ENCODE data around the gene IGF1R. TPM values are rescaled to one million over a fixed set of nuclear protein-coding genes. Genes with fewer than 3 reads are reported as not detected.

Gene IGF1R
- polyA plus RNA-seq, 1 experiment = 36.2 TPM

- TF ChIP-seq CTCF (IDR thresholded peaks at IDR 0.05; ENCODE audit: insufficient read depth, low read depth, low read length) = no peak
- Histone ChIP-seq H3K27me3 (ENCODE audit: control insufficient read depth, insufficient read depth, low read length) (no peaks in the 10 kb centered on the region), H3K36me3 (ENCODE audit: control insufficient read depth, insufficient read depth, low read length) (no peaks in the 10 kb centered on the region; the same call in 1 of the 2 replicates), H3K4me3 (ENCODE audit: low read depth, low read length) (no peak overlapping the region)
- DNase-seq (ENCODE audit: low read depth) = no peak
- ChIA-PET CTCF (interaction anchor here (1.5 kb wide), 1 partner anchor 14 kb away, joined by 3 read pairs; no protein-coding TSS in a partner anchor), POLR2A (no interaction called here)
Measured at GRCh38 chr15:98692213-98692612, 43.9 kb downstream of the IGF1R start.

GRCh38 chr15:98694161-98694560, 45.8 kb downstream of the IGF1R start:
- no peaks in the 10 kb centered on the region; the same call in 1 of the 2 replicates for H3K36me3 ChIP-seq (ENCODE audit: control insufficient read depth, insufficient read depth, low read length)
- DNase-seq (ENCODE audit: low read depth) = no peak
- H3K27me3 ChIP-seq (ENCODE audit: control insufficient read depth, insufficient read depth, low read length) = no peaks in the 10 kb centered on the region
- no peak overlapping the region for H3K4me3 ChIP-seq (ENCODE audit: low read depth, low read length)
- ChIA-PET POLR2A (no interaction called here), CTCF (interaction anchor here (0.9 to 1.0 kb wide), 2 partner anchors 10 to 15 kb away, joined by 3 read pairs; no protein-coding TSS in a partner anchor)
- TF ChIP-seq CTCF (IDR thresholded peaks at IDR 0.05; ENCODE audit: insufficient read depth, low read depth, low read length) = no peak

- ChIA-PET CTCF (no interaction called here), POLR2A (interaction anchor here (0.6 kb wide), 1 partner anchor 25 kb away, joined by 4 read pairs; no protein-coding TSS in a partner anchor)
- Histone ChIP-seq H3K36me3 (ENCODE audit: control insufficient read depth, insufficient read depth, low read length) (no peaks in the 10 kb centered on the region), H3K27me3 (ENCODE audit: control insufficient read depth, insufficient read depth, low read length) (no peaks in the 10 kb centered on the region), H3K4me3 (ENCODE audit: low read depth, low read length) (no peak overlapping the region)
- no peak for DNase-seq (ENCODE audit: low read depth)
- no peak for TF ChIP-seq CTCF (IDR thresholded peaks at IDR 0.05; ENCODE audit: insufficient read depth, low read depth, low read length)
Measured at GRCh38 chr15:98698792-98699191, 50.5 kb downstream of the IGF1R start.

GRCh38 chr15:98699591-98700424, 51.5 kb downstream of the IGF1R start:
- Histone ChIP-seq H3K4me3 (ENCODE audit: low read depth, low read length) (no peak overlapping the region), H3K36me3 (ENCODE audit: control insufficient read depth, insufficient read depth, low read length) (no peaks in the 10 kb centered on the region), H3K27me3 (ENCODE audit: control insufficient read depth, insufficient read depth, low read length) (no peaks in the 10 kb centered on the region)
- no peak for TF ChIP-seq CTCF (IDR thresholded peaks at IDR 0.05; ENCODE audit: insufficient read depth, low read depth, low read length)
- CTCF ChIA-PET = no interaction called here
- no peak for DNase-seq (ENCODE audit: low read depth)
- POLR2A ChIA-PET = no interaction called here

GRCh38 chr15:98700519-98700918, 52.2 kb downstream of the IGF1R start:
- DNase-seq (ENCODE audit: low read depth) = no peak
- ChIA-PET CTCF (no interaction called here), POLR2A (no interaction called here)
- Histone ChIP-seq H3K4me3 (ENCODE audit: low read depth, low read length) (no peak overlapping the region), H3K36me3 (ENCODE audit: control insufficient read depth, insufficient read depth, low read length) (no peaks in the 10 kb centered on the region), H3K27me3 (ENCODE audit: control insufficient read depth, insufficient read depth, low read length) (no peaks in the 10 kb centered on the region)
- TF ChIP-seq CTCF (IDR thresholded peaks at IDR 0.05; ENCODE audit: insufficient read depth, low read depth, low read length) = no peak
